Body of pancreas (tissue), 4 donors: ENCODE results near the gene ALKAL2.

Experiments used
- POLR2A ChIP-seq, 3 donors: fragments of 450-650 bp; IDR thresholded peaks; one replicate each; pipeline ENCODE4 v1.6.1; 2016; ENCODE audit warnings: antibody characterized with exemption in 3 of 3, mild to moderate bottlenecking in 2 of 3
- TF ChIP-seq, protein P1 (sequence below), 7 experiments: fragments of 450-650 bp in 4 of 7; fragments of 200-600 bp in 3 of 7; sonication (generic) in 3 of 7; IDR thresholded peaks; one replicate each; pipeline ENCODE4 v1.5.1; 2016 to 2019; ENCODE audit warnings: antibody characterized with exemption in 7 of 7

DNA sequence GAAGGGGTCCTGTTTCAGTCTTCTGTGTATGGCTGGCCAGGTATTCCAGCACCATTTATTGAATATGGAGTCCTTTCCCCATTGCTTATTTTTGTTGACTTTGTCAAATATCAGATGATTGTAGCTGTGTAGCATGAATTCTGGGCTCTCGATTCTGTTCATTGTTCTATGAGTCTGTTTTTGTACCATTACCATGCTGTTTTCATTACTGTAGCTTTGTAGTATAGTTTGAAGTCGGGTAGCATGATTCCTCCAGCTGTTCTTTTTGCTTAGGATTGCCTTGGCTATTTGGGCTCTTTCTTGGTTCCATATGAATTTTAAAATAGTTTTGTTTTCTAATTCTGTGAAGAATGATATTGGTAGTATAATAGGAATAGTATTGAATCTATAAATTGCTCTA, 30.0 kb downstream of the ALKAL2 start:
- TF ChIP-seq, protein P1, sequence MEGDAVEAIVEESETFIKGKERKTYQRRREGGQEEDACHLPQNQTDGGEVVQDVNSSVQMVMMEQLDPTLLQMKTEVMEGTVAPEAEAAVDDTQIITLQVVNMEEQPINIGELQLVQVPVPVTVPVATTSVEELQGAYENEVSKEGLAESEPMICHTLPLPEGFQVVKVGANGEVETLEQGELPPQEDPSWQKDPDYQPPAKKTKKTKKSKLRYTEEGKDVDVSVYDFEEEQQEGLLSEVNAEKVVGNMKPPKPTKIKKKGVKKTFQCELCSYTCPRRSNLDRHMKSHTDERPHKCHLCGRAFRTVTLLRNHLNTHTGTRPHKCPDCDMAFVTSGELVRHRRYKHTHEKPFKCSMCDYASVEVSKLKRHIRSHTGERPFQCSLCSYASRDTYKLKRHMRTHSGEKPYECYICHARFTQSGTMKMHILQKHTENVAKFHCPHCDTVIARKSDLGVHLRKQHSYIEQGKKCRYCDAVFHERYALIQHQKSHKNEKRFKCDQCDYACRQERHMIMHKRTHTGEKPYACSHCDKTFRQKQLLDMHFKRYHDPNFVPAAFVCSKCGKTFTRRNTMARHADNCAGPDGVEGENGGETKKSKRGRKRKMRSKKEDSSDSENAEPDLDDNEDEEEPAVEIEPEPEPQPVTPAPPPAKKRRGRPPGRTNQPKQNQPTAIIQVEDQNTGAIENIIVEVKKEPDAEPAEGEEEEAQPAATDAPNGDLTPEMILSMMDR (IDR thresholded peaks at IDR 0.05) = no peak
- TF ChIP-seq POLR2A (IDR thresholded peaks at IDR 0.05) = no peak
